H1 (cell line): ENCODE measurements around the gene INF2. TPM values are rescaled to one million over a fixed set of nuclear protein-coding genes. Genes with fewer than 3 reads are reported as not detected.

Source experiments
- CBX5 ChIP-seq: fragments of 300-800, 300-1000 bp; sonication (generic); IDR thresholded peaks from 2 replicates; pipeline ENCODE4 v1.7.1; 2016; ENCODE audit warnings: antibody characterized with exemption, low read length, low read depth
- CTBP2 ChIP-seq: IDR thresholded peaks from 2 replicates; pipeline ENCODE4 v1.7.0; 2011; ENCODE audit warnings: borderline replicate concordance, mild to moderate bottlenecking, moderate library complexity, mixed read lengths, low read length; ENCODE audit not compliant: insufficient read depth, insufficient read length
- CTCF ChIP-seq, 3 experiments: IDR thresholded peaks; 1 replicate in 2 of 3; 2 replicates in 1 of 3; pipeline versions ENCODE4 v1.5.1 to v1.6.1; 2011; ENCODE audit warnings: low read length in 3 of 3, mild to moderate bottlenecking in 3 of 3, inconsistent platforms in 2 of 3, low read depth in 1 of 3, moderate library complexity in 1 of 3; ENCODE audit not compliant: insufficient read depth in 1 of 3; ENCODE audit errors: control extremely low read depth in 1 of 3
- EGR1 ChIP-seq: IDR thresholded peaks from 2 replicates; pipeline ENCODE4 v1.6.1; 2011; ENCODE audit warnings: low read depth, low read length, borderline replicate concordance
- EZH2 ChIP-seq: fragments of 200-600 bp; sonication (generic); IDR thresholded peaks from 2 replicates; pipeline ENCODE4 v1.7.1; 2012; ENCODE audit warnings: low read depth, mild to moderate bottlenecking, moderate library complexity, low read length, inconsistent platforms; ENCODE audit not compliant: severe bottlenecking
- FOSL1 ChIP-seq: IDR thresholded peaks from 2 replicates; pipeline ENCODE4 v1.6.1; 2011; ENCODE audit warnings: mild to moderate bottlenecking, low read depth, low read length, moderate library complexity; ENCODE audit not compliant: insufficient read depth
- HDAC6 ChIP-seq: IDR thresholded peaks from one replicate; pipeline ENCODE4 v1.7.1; 2012; ENCODE audit warnings: low read depth, mild to moderate bottlenecking, inconsistent platforms, low read length, moderate library complexity
- JUN ChIP-seq: IDR thresholded peaks from 2 replicates; pipeline ENCODE4 v1.6.1; 2011; ENCODE audit warnings: low read depth, mild to moderate bottlenecking, improper control_type of control experiment, low read length
- KDM1A ChIP-seq: fragments of 200-600, 300-600 bp; sonication (generic); IDR thresholded peaks from 2 replicates; pipeline ENCODE4 v1.7.1; 2016; ENCODE audit warnings: mild to moderate bottlenecking, low read length, borderline replicate concordance
- KDM4A ChIP-seq: IDR thresholded peaks from one replicate; pipeline ENCODE4 v1.7.1; 2012; ENCODE audit warnings: low read depth, mild to moderate bottlenecking, moderate library complexity, low read length, inconsistent platforms; ENCODE audit not compliant: severe bottlenecking
- KDM5A ChIP-seq: fragments of 200-600 bp; IDR thresholded peaks from 2 replicates; pipeline ENCODE4 v1.7.1; 2012; ENCODE audit warnings: mild to moderate bottlenecking, low read length, inconsistent platforms, mixed read lengths
- MAX ChIP-seq: IDR thresholded peaks from 2 replicates; pipeline ENCODE4 v1.6.1; 2012; ENCODE audit warnings: inconsistent platforms
- NRF1 ChIP-seq: IDR thresholded peaks from 2 replicates; pipeline ENCODE4 v1.6.1; 2011; ENCODE audit warnings: mild to moderate bottlenecking, low read depth, low read length, improper control_type of control experiment
- POU5F1 ChIP-seq: IDR thresholded peaks from 2 replicates; pipeline ENCODE4 v1.6.1; 2011; ENCODE audit warnings: low read depth, mild to moderate bottlenecking, low read length, moderate library complexity
- RXRA ChIP-seq: IDR thresholded peaks from 2 replicates; pipeline ENCODE4 v1.6.1; 2011; ENCODE audit warnings: low read depth, mild to moderate bottlenecking, low read length, moderate library complexity; ENCODE audit not compliant: insufficient read depth
- SAP30 ChIP-seq: fragments of 300-600 bp; sonication (generic); IDR thresholded peaks from 2 replicates; pipeline ENCODE4 v1.7.1; 2012; ENCODE audit warnings: low read length, moderate library complexity, mild to moderate bottlenecking, inconsistent platforms; ENCODE audit not compliant: insufficient read depth, insufficient replicate concordance
- SIRT6 ChIP-seq: IDR thresholded peaks from one replicate; pipeline ENCODE4 v1.7.1; 2012; ENCODE audit warnings: low read length, inconsistent platforms
- SRF ChIP-seq: IDR thresholded peaks from 2 replicates; pipeline ENCODE4 v1.6.1; 2011; ENCODE audit warnings: mild to moderate bottlenecking, low read depth, low read length, moderate library complexity
- TBP ChIP-seq: IDR thresholded peaks from 2 replicates; pipeline ENCODE4 v1.6.1; 2011; ENCODE audit warnings: low read depth, low read length, improper control_type of control experiment
- polyA plus RNA-seq, 7 experiments: library from polyadenylated mRNA; depleted of rRNA in 3 of 7; stranded (reverse) in 5 of 7; unstranded in 2 of 7; fragments of >200 nt in 5 of 7; fragments of 200-250 nt in 2 of 7; gene quantifications; 1 replicate in 5 of 7; 2 replicates in 1 of 7; 4 replicates in 1 of 7; pipeline versions ENCODE4 v1.2.1 to v1.2.3, GENCODE V29; 2011 to 2013; ENCODE audit warnings: missing spikeins in 2 of 7, mixed read lengths in 2 of 7
- total RNA-seq: library from RNA; stranded (reverse); fragmentation: NEBNext Ultra II Directional; extraction: Animal tissue kit (Norgen Biotek cat#: 25700); gene quantifications from 2 replicates; pipeline ENCODE4 v1.2.1, GENCODE V29; 2021

Gene INF2
- total and polyA plus RNA-seq, 2 of the 8 experiments (the other 6 are each of a cell fraction or from before 2014, with no cell fraction given) = 29.1 to 59.5 TPM

- 0 out of 2 replicates have a peak, but pooled peaks have one; percentile 49 for TF ChIP-seq RXRA
- TF ChIP-seq CTCF (IDR thresholded peaks at IDR 0.05; ENCODE audit: control extremely low read depth in 1 of 3, insufficient read depth in 1 of 3, low read depth in 1 of 3, low read length in 3 of 3) = peak; percentile 91 to 99 (median 99)
- TF ChIP-seq KDM5A = no peak
- TF ChIP-seq KDM4A = peak; percentile 99
- TF ChIP-seq MAX = peak; percentile 51
- no peak for TF ChIP-seq FOSL1
- no peak for TF ChIP-seq CBX5
- TF ChIP-seq EGR1 = peak; percentile 75; the same call in 1 of the 2 replicates
- no peak for TF ChIP-seq JUN
- no peak for TF ChIP-seq SAP30
- TF ChIP-seq POU5F1 = no peak
- 0 out of 2 replicates have a peak, but pooled peaks have one; percentile 15 for TF ChIP-seq KDM1A
- TF ChIP-seq SIRT6 = no peak
- TF ChIP-seq TBP = 0 out of 2 replicates have a peak, but pooled peaks have one; percentile 18
- TF ChIP-seq CTBP2 = peak; percentile 84
- TF ChIP-seq NRF1 = no peak
- no peak for TF ChIP-seq SRF
- TF ChIP-seq EZH2 = peak; percentile 36
- TF ChIP-seq HDAC6 = no peak
Measured at GRCh38 chr14:104650057-104650980, 39.1 kb upstream of the INF2 start (continued).
